ENCODE measurements around the gene HAPSTR1.

HAPSTR1 gene

GRCh38 chr16:9097266-9098219 is 6.1 kb downstream of the HAPSTR1 start:
- DNase-seq, result no peak

GRCh38 chr16:9098377-9099090 is 7.1 kb downstream of the HAPSTR1 start:
- no peak for DNase-seq

- no peak for DNase-seq
Observed at GRCh38 chr16:9099131-9099625, 7.7 kb downstream of the HAPSTR1 start.

- no peak for DNase-seq
Observed at GRCh38 chr16:9102379-9102778, 10.9 kb downstream of the HAPSTR1 start.

- DNase-seq, result no peak
Observed at GRCh38 chr16:9102943-9103342, 11.5 kb downstream of the HAPSTR1 start.

- no peak for DNase-seq
Observed at GRCh38 chr16:9103546-9103945, 12.1 kb downstream of the HAPSTR1 start.

- DNase-seq, result no peak
Observed at GRCh38 chr16:9105189-9105588, 13.7 kb downstream of the HAPSTR1 start.

GRCh38 chr16:9107025-9107970 is 15.9 kb downstream of the HAPSTR1 start:
- no peak for DNase-seq

GRCh38 chr16:9109255-9109654 is 17.8 kb downstream of the HAPSTR1 start:
- no peak for DNase-seq

- DNase-seq, result no peak
Observed at GRCh38 chr16:9112166-9112843, 20.9 kb downstream of the HAPSTR1 start.

GRCh38 chr16:9112844-9113186 is 21.4 kb downstream of the HAPSTR1 start:
- DNase-seq, result no peak

GRCh38 chr16:9113707-9114106 is 22.3 kb downstream of the HAPSTR1 start:
- no peak for DNase-seq

- DNase-seq, result no peak
Observed at GRCh38 chr16:9114112-9114511, 22.7 kb downstream of the HAPSTR1 start.

- no peak for DNase-seq
Observed at GRCh38 chr16:9114842-9115241, 23.4 kb downstream of the HAPSTR1 start.

- no peak for DNase-seq
Observed at GRCh38 chr16:9115277-9115676, 23.8 kb downstream of the HAPSTR1 start.

- no peak for DNase-seq
Observed at GRCh38 chr16:9116141-9116540, 24.7 kb downstream of the HAPSTR1 start.

GRCh38 chr16:9118170-9118569 is 26.7 kb downstream of the HAPSTR1 start:
- DNase-seq, result no peak

- no peak for DNase-seq
Observed at GRCh38 chr16:9119795-9120194, 28.4 kb downstream of the HAPSTR1 start.

GRCh38 chr16:9122342-9122741 is 30.9 kb downstream of the HAPSTR1 start:
- DNase-seq, result no peak

GRCh38 chr16:9122969-9123368 is 31.5 kb downstream of the HAPSTR1 start:
- no peak for DNase-seq

GRCh38 chr16:9123401-9123800 is 32.0 kb downstream of the HAPSTR1 start:
- DNase-seq, result no peak

- DNase-seq, result no peak
Observed at GRCh38 chr16:9123871-9124270, 32.4 kb downstream of the HAPSTR1 start.

All from activated CD4-positive, alpha-beta T cell treated with anti-CD3 and anti-CD28 coated beads, Interleukin-2, amount 50 U/mL, for 4 hours (primary cell).